Effector CD4-positive, alpha-beta T cell (primary cell): ENCODE results near the gene ZNF366.

ENCODE experiments used
- DNase-seq: peaks from one replicate; pipeline ENCODE4 v3.0.0-alpha.2; 2020

Gene ZNF366

DNA sequence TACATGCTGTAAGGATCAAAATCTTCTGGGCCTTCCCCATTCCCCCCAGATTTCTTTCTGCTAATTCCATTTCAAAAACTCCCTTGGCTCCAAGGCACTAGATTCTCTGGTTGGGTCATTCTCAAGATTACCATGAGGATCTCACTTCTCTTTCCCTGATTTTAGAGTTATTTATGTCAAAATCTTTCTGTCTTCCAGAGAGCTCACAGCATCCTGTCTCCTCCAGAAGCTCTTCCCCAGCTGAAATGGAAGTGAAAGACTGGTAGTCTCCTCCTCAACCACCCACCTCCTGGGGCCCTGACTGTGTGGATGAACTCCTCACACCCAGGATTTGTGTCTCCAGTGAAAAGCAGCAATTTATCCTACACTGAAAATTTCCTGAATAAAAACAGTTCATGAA is 11.9 kb upstream of the ZNF366 start:
- DNase-seq = no peak

- no peak for DNase-seq
Measured at GRCh38 chr5:72518001-72518683, 10.9 kb upstream of the ZNF366 start.

GRCh38 chr5:72516916-72517315 is 9.7 kb upstream of the ZNF366 start:
- no peak for DNase-seq

- DNase-seq = no peak
Measured at GRCh38 chr5:72515211-72515610, 8.0 kb upstream of the ZNF366 start.

- no peak for DNase-seq
Measured at GRCh38 chr5:72512593-72512860, 5.3 kb upstream of the ZNF366 start.

DNA sequence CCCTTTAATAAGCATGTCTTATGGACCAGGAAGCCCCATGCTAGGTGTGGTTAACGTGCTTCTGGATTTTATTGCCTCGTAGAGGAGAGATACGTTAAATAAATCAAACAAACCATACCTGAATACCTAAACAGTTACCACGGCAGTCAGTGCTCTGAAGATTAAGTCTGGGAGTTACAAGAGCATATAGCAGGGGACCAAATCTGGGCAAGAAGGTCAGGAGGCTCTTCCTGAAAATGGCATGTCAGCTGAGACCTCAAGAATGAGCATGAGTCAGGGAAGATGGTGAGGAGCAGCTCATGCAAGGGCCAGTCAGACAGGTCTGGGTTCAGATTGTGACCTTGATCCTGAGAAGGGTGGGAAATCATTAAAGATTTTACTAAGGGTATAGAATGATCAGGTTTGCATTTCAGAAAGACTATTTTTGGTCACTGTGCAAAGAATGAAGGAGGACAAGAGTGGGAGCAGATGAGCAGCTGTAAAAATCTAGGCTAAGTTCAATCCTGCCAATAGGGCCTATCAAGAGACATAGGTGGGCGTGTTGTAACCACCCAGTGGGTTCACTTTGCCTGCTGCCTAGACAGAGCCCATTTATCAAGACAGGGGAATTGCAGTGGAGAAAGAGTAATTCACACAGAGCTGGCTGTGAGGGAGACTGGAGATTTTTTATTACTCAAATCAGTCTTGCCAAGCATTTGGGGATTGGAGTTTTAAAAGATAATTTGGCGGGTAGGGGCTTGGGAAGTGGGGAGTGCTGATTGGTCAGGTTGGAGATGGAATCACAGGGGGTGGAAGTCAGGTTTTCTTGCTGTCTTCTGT is 4.8 kb upstream of the ZNF366 start:
- no peak for DNase-seq

DNA sequence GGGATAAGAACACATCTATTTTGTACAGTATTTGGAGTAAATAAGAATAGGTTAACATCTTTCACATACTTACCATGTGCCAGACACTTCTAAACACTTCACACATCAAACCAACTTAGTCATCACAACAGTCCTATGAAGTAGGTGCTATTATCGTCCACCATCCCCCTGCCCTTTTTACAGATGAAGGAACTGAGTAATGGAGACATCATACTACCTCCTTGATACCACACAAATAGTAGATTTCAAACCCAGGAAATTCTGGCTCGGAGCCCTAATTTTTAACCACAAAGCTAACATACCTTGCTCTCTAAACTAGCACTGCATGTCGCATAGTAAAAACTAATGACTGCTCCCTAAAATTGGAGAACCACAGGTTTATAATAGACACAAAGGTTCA is 4.2 kb upstream of the ZNF366 start:
- DNase-seq = no peak

DNA sequence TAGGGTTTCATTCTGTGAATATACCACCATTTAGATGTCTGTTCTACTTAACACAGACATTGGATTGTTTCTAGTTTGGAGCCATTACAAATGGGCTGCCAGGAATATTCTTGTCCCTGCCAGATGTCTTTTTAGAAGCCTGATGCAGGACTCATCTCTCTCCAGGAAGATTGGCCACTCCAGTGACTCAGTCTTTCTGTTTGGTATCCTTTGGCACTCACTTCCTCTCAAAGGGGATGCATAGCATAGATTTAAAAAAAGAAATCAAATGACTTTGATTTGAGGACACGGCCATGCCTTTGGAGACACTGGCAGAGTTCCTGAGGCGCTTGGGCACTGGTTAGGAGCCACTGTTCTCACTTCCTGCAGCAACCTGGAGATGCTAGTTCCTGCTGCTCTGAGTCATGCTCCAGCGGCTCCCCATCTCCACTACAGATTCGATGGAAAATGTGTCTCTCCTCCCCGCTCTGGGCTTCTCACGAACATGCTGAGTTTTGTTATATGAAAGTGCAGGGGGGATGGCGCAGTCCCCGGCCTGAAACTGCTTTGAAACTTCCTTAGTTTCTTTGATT is 3.5 kb upstream of the ZNF366 start:
- no peak for DNase-seq

DNA sequence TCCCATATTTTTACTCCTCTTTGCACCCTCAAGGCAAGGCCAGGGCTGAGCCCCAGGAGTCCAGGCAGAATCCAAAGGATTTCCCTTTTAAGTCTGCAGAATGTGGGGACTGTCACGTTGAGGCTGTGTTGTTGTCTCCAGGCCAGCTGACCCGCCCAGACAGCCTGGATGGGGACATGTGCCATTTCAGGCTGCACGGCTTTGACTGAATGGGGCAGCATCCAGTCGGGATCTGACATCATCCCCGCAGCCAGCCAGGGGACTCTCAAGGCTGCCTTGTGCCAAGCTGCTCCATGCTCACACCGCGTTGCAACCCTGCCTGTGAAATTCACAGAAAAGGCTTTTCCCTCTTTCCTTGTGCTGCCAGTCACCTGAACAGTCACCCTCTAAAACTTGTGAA is 2.2 kb upstream of the ZNF366 start:
- no peak for DNase-seq

GRCh38 chr5:72508241-72509170 is 1.3 kb upstream of the ZNF366 start:
- DNase-seq = no peak

GRCh38 chr5:72507907-72508238 is 663 bp upstream of the ZNF366 start:
- DNase-seq = no peak

DNA sequence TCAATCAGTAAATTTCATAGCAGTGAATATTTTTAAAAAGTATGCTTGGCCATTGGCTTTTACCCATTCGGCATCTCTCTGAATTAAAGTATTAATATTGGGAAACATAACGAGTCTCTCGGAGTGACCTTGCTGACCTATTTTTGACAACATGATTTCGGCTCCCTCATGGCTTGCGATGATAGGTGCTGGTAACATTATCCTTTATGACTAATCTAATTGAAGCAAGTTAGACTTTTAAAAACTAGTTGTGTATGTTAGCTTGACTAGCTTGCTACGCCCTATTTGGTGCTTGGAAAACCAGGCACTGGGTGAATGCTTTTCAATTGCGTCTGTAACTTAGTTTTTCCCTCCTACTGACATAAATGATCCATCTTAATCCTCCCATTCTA is 1.1 kb downstream of the ZNF366 start:
- DNase-seq = no peak

DNA sequence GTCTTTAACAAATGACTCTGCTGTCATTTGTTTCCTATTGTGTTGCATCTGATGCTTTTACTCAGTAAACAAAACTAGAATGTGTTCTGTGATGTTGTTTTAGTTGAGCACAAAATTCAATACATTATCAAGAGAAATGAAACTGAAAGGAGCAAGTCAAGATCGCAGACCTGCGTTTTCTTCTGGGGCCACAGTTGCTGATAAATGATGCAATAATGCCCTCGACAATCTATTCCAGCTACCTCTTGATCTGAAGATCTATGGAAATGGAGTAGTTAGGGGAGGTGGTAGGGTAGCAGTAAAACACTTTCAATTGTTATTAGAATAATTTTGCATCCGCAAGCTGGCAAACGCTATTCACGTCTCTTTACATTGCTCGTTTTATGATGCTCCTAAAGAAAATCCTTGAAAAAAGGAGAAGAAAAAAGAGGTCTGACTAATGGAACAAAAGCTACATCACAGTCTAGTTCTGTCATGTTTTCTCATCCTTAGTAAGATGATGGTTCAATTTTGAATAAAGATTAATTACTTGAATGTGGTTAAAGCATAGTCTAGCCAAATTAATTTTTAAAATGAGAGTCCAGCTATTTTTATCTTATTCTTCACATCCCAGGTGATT is 1.6 kb downstream of the ZNF366 start:
- DNase-seq = no peak

DNA sequence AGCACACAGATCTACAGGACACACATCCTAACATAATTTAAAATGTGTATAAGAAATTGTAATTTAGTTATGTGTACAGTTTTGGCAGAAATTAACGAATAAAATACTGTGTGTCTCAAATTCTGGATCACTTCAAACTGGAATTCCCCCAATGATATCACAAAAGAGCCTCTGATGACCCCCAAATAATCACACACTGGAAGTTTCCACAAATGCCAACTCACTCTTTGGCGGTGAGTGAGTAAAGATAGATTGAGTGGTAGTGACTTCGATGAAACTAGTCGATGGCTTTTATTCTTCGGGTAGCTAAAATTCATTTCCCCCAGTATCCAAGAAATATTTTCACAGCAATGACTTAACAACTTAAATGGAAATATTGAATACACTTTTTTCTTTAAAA is 2.2 kb downstream of the ZNF366 start:
- DNase-seq = no peak

- no peak for DNase-seq
Measured at GRCh38 chr5:72503888-72504491, 3.2 kb downstream of the ZNF366 start.

GRCh38 chr5:72501488-72501887 is 5.7 kb downstream of the ZNF366 start:
- no peak for DNase-seq

- DNase-seq = no peak
Measured at GRCh38 chr5:72499730-72500129, 7.5 kb downstream of the ZNF366 start.

- DNase-seq = no peak
Measured at GRCh38 chr5:72499090-72499489, 8.1 kb downstream of the ZNF366 start.

DNA sequence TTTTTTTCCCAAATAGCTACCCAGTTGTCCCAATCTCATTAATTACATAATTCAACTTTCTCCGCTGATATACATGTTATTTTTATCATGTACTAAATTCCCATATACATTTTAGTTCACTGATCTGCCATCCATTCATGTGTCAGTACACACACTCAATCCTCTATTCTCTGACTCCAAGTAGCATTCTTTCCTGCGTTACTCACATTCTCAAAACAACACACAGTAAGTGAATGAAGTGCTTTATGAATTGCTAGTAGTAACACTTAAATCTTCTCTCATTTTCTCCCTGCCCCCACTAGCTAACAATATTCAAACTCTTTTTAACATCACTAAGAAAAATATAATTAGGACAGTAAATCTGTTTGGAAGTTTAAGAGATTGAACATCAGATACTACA is 8.9 kb downstream of the ZNF366 start:
- DNase-seq = no peak

DNA sequence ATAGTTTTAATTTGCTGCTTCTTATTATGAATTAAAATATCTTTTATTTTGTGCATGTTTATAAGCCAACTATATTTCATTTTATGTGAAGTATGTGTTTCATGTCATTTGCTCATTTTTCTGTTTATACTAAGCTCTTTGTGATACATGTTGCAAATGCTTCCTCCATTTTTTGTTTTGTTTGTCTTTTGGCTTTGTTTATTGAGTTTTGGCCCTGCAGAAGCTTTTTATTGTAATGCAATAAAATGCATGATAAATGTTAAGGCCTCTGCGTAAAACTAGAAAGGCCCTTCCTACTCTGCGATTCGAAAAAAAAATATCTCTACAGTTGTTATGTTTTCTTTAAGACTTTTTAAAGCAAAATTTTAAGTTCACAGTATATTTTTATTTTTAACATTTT is 9.4 kb downstream of the ZNF366 start:
- DNase-seq = no peak

DNA sequence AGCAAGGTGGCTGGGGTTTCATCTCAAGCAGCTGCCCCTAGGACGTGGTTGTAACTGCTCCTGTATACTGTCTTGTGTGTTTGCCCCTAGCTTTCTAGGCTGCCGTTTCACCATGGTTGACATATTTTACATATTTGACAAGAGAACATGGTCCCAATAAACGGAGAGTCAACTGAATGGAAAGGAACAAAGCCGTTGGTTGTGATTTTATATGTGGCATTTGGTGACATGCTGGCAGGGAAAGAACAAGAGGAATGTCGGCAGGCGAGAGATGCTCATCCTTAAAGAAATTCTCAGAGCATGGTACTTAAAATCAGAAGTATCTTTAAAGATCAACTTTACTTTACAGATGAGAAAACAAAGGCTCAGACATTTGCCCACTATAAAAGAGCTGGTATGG is 11.8 kb downstream of the ZNF366 start:
- DNase-seq = no peak

- DNase-seq = no peak
Measured at GRCh38 chr5:72494623-72495124, 12.5 kb downstream of the ZNF366 start.
